Forelimb muscle (tissue), 1 donor: ENCODE data around the gene DMC1. TPM values are rescaled to one million over a fixed set of nuclear protein-coding genes. Genes with fewer than 3 reads are reported as not detected.

Experiments used
- DNase-seq: peaks from one replicate; pipeline ENCODE4 v3.0.0-alpha.2; 2013; ENCODE audit warnings: low read depth
- polyA plus RNA-seq: library from polyadenylated mRNA; unstranded; fragments of 120-200 nt; gene quantifications from one replicate; pipeline ENCODE4 v1.2.1, GENCODE V29; 2013; ENCODE audit not compliant: insufficient read length

Gene DMC1
- polyA plus RNA-seq, 1 donor = 5.0 TPM

DNA sequence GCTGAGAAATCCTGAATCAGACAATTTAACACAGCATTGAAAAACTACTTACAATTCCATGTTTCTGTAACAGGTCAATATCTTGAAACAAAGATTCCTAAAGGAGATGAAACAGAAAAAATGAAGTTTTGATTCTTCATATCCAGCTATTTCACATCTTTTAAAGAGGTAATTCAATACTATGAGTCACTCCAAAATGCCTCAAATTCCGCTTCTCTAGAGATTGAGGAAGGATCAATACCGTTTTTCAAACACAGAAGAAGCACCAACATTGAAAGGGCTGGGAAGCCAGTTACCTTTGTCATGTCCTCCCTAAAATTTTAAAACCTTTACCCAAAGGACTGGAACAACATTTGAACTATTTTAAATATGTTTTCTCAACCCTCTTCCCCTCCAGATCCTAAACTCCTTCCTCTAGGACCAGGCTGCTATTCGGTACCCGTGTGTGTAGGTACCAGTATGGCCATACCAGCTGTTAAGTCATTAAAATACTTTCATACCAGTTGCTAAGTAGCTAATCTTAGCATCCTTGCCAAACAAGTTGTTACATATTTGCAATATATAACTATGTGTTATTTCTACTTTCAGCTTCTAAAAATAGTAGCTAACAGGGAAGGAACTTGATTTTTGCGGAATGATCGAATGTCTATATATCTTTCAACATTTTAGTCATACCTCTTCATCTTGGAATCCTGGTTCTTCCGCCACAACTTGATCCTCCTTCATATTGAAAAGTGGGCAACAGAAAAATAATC lies 2.3 kb downstream of the DMC1 start:
- DNase-seq = no peak

DNA sequence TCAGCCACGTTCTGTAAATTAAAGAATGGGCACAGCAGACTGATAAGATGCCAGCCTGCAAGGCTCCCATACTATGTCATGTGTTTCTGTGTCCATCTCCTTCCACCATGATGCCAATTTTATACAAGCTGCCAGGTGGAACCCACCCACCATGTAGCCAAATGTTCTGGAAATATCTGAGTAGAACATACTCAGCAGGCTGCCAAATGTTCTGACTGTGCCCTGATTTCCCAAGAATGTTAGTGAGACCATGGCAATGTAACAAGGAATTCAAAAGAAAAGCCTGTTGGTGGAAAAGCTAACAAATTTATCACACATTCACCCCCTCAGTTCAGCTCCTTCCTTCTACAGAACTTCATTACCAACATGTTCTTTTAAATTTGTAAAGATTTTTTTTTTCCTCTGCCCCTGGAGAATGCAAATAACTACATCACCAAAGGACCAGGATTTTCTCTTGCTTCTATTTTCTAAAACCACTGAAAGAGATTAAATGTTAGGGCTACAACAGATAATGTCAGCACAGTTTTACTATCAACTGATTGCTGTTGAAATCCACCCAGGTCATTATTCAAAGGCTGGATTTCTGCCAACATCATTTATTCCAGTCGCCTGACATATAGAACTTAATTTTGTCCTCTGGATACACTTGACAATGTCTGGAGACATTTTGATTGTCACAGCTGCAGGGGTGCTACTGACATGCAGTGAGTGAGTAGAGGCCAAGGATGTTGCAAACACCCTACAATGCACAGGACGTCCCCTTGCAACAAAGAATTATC lies 3.1 kb downstream of the DMC1 start:
- no peak for DNase-seq

DNA sequence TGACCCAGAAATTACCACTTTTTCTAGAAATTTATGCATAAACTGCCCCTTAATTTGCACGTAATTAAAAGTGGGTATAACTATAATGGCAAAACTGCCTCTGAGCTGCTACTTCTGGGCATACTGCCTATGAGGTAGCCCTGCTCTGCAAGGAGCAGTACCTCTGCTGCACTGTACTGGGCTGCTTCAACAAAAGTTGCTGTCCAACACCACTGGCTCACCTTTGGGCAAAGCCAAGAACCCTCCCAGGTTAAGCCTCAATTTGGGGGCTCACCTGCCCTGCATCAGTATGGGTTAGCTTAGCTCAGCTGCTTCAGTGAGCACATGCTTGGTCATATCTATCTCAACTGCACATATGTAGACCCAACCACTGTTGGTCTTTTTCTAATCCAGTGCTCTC lies 4.5 kb downstream of the DMC1 start:
- no peak for DNase-seq

- DNase-seq = no peak
These were observed 5.3 kb downstream of the DMC1 start for GRCh38 chr22:38564669-38565068.

GRCh38 chr22:38554281-38554680 lies 15.7 kb downstream of the DMC1 start:
- DNase-seq = no peak

DNA sequence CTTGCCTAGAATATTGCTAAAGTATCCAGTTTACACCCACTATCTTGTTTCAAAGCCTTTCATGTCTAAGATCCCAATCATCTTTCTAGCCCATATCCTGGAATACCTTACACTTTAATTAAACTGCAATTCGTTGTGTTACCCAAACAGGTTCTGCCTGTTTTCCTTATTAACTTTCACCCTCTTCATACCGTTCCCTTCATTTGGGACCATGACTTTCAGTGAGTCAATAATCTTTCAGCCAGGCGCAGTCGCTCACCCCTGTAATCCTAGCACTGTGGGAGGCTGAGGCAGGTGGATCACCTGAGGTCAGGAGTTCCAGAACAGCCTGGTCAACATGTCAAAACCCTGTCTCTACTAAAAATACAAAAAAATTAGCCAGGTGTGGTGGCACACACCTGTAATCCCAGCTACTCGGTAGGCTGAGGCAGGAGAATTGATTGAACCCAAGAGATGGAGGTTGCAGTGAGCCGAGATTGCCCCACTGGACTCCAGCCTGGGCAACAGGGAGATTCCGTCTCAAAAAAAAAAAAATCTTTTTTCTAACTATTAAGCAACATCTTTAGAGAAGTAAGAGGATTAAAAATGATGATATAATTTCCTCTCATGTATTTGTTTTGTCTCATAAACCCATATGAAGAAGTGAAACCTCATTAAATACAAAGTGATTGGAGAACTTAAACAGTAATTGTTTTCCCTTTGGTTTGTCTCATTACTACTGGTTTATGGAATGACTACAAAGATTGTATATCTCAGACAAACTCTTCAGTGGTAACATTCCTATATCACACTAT lies 20.7 kb downstream of the DMC1 start:
- DNase-seq = no peak

- DNase-seq = no peak
These were observed 29.3 kb downstream of the DMC1 start for GRCh38 chr22:38540701-38541100.

GRCh38 chr22:38531251-38531938 lies 38.6 kb downstream of the DMC1 start:
- no peak for DNase-seq

- no peak for DNase-seq
These were observed 45.6 kb downstream of the DMC1 start for GRCh38 chr22:38524429-38524828.

GRCh38 chr22:38523479-38523878 lies 46.5 kb downstream of the DMC1 start:
- no peak for DNase-seq

DNA sequence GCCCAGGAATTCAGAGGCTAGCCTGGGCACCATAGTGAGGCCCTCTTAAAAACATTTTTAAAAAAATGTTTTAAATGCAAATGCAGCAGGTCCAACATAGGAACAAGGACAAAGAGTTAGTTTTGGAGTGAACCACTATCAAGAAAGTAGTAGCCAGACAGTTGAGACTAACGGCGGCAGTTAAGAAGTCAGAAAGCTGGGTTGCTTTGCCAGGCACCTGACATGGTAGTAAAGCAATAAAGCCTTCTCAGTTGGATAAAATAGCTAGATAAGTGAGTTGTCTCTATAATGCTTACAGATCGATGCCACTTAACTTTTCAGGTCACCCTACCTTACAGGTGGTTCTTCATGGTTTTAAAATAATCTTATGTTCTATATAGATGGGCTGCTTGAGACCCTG lies 47.0 kb downstream of the DMC1 start:
- no peak for DNase-seq

DNA sequence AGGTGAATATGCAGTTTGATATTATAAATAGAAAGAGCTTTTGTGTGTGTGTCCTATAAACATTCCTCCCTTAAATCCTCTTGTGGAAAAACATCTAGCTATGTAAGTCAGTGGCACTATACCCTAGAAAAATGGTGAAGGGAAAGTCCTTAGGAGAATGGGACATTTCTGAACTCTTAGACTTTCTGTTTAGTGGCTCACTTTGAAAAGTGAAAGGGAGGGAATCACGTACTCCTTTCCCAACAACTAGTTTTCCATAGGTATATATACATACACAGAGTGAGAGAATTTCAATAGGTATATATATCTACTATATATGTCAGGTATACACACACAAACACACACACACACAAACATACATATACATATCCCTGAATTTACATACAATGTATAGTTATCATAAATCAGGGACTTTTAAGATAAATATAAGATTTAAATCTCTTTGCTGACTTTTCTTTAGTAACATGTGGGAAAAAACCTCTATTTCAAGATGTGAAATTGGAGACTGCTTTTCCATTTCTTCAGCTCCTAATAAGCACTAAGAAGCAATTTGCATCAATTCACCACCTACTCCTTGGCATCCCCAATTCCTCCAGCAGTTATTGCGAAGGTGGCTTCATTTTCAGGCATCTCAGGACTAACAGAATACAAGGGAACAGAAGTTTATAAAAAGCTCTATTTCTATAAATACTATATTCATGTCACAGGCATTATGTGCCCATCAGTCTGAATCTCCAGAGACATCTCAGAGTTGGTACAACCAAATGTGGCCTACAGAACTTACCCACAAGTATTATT lies 50.3 kb downstream of the DMC1 start:
- no peak for DNase-seq

GRCh38 chr22:38518620-38519019 lies 51.4 kb downstream of the DMC1 start:
- no peak for DNase-seq

DNA sequence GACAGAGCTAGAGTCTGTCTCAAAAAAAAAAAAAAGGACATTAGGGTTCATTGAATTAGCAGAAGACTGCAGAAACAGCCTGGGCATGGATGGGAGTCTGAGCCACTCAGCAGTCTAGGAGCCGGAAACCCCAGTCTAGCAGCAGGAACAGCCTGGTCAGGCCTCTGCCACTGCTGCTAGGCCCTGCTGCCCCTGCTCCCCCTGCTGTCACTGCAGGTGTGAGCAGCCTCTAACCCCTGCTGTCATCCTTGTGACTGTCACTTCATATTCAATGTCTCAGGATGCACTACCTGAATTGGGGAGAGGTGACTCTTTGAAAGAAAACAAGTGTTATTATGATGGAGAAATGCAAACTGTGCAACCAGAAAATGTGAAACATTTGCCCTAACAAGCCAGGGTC lies 56.9 kb downstream of the DMC1 start:
- no peak for DNase-seq

- DNase-seq = no peak
These were observed 59.5 kb downstream of the DMC1 start for GRCh38 chr22:38510416-38510970.

DNA sequence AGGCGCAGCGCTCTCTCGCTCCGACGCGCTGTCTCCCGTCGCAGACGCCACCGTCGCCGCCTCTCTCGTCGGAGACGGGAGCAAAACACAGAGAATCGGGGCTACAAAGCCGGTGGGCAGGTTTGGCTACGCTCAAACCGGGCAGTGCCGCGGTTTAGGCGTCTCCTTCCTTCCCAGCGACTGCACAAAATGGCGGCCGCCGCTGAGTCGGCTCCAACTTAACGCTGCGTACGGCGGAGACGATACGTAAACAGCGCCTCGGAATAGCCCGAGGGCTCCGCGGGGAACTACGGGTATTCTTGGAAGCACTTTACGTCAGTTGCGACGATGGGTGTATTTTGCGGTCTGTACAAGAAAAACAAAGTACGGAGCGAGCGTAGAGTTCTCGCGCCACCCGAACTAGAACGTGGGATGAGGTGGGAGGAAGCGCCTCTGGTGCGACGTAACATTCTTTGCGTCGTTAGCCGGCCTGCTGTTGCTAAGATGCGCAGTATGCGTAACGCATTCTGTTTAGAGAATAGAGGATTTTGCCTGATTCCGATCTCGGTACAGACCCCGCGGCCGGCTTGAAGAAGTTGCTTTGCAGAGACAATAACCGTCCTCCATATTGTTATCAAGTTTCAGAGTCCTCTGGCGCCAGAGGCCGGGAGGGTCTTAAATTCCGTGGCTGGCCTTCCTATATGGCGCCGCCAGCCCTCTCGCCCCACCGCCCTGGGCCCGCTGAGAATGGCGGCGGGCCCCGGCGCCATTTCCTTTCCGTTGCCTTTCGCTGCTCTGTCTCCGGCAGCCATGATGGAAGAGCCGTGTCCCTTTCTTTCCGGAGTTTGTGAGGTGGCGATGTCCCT lies 63.6 kb downstream of the DMC1 start, which contains the start of gene DDX17:
TSS of gene DDX17 (minus strand) at position 194 of the 845 bp plus-strand sequence.
- DNase-seq = peak; percentile 99

DNA sequence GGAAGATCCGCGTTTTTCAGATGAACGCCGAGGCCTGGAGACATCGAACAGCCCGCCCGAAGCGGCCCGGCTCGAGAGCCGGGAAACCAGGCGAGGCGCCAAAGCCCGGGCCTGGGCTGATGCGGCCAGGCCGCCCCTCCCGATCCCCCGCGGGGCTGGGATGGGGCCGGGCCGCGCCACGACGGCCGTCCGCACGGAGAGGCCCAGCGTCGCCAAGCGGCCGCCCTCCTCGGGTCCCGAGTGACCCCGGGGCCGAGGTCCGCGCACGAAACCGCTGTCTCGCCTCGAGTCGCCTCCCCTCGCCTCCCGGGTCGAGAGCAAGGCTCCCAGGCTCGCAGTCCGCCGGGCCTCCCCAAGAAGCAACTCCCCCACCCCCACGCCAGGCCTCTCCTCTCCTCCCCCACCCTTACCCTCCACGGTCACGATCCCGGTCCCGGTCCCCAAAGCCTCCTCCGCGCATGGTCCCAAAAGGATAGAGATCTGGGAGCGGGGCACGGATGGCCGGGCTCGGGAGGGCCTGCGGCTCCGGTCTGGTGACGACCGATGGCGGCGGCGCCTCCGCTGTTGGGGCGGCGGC lies 64.4 kb downstream of the DMC1 start:
- DNase-seq = peak; percentile 45

- no peak for DNase-seq
These were observed 65.0 kb downstream of the DMC1 start for GRCh38 chr22:38504731-38505540.
